Activated T-helper 9 cell treated with anti-CD3 and anti-CD28 coated beads, Interleukin-2, amount 50 U/mL, for 16 hours (primary cell): ENCODE data around the gene HDAC7.
A peak's percentile ranks its signal among the peaks of the same experiment; 100 is the strongest.
"Not testable (repeated sequence)": the region's sequence is repeated elsewhere in the genome, so short reads cannot be mapped to it uniquely, and the experiment has no call there.

ENCODE experiments used
- DNase-seq: peaks from one replicate; pipeline ENCODE4 v3.0.0-alpha.2; 2020; ENCODE audit warnings: low read depth

HDAC7 gene

DNA sequence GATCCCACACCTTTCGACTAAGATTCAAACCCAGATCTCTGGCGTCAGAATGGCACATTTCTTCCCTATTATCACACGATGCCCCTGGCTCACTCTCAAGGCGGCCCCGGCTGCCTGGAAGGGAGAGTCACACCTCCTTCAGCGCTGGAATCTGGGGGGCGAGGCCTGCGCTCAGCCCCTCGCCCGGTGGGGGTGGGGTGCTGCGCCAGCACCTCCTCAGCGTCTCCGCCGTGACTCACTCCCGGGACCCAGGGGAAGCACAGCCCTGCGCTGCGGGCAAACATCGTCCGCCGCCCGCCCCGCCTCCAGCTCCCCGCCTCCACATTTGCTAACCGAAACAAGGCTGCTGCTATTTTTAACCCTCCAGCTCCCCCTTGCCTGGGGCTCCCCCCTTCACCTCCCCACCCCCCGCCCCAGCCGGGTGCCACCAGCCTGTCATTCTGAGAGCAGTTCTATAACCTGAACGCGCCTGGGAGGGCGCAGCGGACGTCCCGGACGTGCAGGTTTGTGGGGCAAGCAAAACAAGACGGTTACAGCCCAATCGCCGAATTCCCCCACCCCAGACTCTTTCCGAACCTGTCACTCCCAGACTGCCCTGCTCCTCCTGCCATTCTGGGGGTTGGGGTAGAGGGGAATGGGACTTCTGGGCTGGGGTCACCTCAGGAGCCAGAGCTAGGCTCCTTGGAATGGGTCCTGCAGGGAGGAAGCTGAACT is 6.7 kb downstream of the HDAC7 start:
- peak; percentile 90 for DNase-seq

DNA sequence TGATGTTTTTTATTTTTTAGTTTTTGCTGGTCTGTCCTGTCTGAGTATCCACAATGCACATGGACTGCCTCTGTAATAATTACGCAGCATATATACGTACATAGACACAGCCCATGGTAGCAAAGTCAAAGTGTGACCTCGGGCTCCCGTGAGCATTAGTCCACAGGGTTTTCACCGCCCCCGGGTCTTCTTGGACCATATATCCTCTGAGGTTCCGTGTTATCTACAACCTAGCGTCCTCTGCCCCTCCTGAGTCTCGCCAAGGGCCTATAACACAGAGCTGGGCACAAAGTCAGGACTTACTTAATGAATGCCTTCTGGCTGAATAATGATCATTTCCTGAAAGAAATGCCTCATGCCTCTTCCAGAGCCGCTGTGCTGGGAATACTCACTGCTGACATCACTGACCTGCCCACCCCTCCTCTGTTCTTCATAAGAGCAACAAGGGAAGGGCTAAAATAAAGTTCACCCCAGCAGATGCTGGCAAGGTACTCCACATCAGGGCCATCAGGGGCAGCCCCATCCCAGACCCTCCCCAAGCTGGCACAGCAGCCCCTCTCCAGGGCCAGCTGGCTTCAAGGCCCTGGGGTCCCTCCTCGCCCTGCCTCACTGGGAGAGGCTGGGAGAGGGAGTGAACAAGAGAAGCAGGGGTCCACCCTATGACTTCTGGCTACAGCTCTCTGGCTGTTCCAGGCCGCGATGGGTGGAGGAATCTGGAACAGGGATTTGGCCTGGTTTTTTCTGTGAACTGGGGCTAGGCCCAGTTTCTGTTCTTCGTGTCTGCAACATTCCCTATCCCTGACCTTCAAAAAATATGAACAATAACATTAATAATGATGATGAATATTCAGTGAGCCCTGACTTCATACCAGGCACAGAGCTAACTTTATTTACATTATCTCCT is 7.9 kb downstream of the HDAC7 start:
- DNase-seq, result no peak

DNA sequence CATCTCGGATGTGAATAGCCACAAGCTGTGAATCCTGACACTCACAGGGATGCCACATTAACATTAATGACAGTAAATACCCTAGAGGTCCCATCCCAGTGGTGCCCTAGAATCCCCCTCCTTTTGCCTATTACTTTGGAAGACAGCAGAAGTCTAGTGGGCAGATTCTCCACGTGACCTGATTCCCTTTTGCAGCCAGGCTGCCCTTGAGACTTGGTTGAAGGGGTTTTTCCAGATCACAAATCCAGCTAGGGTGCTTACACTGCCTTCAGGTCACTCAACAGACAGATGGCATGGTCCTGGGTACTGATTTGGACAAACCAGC is 8.7 kb downstream of the HDAC7 start:
- DNase-seq, result no peak

GRCh38 chr12:47809518-47809917 is 10.2 kb downstream of the HDAC7 start:
- not testable (repeated sequence) for DNase-seq

DNA sequence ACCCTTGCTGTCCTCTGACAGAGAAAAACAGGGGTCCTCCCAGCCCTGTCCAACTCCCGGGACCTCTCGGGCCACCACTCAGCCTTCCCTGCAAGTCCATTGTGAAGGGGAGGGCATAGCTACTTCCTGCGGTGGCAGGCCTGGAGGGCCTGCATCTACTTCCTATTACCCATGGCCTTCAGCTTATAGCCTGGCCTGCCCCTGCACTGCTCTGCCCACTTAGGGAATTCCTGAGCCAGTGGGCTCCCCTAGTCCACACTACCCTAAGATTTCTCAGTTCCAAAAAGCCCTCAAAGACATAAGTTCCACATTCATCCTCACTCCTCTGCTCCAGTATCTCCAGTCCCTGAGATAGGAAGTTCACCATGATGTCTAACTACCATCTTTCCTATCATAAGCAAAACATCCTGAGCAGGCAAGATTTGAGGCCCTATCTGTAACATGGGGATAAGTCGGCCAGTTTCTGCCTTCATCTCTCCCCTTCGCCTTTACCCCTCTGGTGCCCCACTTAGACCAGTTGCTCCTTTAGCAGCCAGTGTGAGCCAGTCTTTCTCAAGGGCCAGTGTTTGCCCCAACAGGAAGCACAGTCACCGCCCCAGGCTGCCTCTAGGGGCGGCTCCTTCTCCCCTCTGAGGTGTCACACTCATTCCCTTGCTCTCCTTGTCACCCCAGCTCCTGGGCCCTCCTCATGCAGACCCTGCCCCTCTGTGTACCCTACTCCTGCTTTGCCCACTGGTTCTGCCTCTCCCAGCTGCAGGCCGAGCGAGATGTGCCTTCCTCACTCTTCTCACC is 10.9 kb downstream of the HDAC7 start:
- peak; percentile 38 for DNase-seq

- peak; percentile 69 for DNase-seq
Observed at GRCh38 chr12:47808050-47808449, 11.7 kb downstream of the HDAC7 start.

DNA sequence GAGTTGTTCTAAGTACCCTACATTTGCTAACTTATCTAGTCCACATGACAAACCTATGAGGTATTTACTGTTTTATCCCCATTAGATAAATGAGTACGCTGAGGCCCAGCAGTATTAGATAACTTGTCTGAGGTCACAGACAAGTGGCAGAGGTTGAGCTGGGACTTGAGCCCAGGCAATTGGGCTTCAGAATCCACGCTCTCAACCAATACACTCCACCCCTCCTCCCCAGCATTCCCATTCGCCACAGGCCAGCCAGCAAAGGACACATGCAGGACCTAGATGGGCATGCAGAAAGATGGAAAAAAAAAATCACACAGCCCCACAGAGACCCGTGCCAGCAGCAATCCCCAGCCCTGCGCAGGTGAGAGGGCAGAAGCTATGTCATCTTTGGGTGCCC is 12.4 kb downstream of the HDAC7 start:
- DNase-seq, result no peak

DNA sequence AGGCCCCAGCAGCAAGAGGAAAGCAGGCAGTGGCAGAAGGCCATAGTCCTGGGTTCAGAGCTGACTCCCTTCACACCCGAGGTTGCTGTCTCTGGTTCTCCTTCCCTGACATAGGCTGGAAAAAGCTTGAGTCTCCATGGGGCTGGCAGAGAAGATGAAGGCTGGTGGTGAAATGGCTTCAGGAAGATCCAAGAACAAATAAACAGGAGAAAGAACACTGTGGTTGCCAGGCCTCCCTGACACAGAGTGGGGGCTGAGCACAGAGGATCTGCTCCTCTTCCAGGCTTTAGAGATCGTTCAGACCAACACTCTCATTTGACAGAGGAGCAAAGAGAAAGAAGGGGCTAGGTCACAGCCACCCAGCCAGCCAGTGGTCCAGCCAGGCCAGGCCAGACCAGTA is 14.3 kb downstream of the HDAC7 start:
- DNase-seq, result no peak

GRCh38 chr12:47804171-47804570 is 15.5 kb downstream of the HDAC7 start:
- DNase-seq, result no peak

- no peak for DNase-seq
Observed at GRCh38 chr12:47803191-47803875, 16.4 kb downstream of the HDAC7 start.

DNA sequence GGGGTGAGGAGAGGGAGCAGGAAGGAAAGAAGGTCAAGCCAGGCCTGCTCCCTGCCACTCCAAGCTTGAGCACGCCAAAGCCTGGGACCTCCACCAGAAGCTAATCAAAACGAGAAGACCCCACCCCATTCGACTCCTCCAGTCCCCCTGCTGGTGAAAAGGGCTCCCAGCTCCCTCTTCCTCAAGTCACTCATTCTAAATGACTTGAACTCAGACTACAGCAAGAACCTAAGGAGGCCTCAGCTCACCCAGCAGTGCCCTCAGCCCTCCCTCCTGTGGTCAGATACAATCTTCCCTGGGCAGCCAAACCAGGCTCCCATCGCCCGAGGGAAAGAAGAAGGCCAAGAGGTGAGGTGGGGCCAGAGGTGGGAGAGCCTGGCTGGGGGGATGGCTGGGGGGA is 17.4 kb downstream of the HDAC7 start:
- DNase-seq, result no peak

- DNase-seq, result no peak
Observed at GRCh38 chr12:47801904-47802246, 17.8 kb downstream of the HDAC7 start.

DNA sequence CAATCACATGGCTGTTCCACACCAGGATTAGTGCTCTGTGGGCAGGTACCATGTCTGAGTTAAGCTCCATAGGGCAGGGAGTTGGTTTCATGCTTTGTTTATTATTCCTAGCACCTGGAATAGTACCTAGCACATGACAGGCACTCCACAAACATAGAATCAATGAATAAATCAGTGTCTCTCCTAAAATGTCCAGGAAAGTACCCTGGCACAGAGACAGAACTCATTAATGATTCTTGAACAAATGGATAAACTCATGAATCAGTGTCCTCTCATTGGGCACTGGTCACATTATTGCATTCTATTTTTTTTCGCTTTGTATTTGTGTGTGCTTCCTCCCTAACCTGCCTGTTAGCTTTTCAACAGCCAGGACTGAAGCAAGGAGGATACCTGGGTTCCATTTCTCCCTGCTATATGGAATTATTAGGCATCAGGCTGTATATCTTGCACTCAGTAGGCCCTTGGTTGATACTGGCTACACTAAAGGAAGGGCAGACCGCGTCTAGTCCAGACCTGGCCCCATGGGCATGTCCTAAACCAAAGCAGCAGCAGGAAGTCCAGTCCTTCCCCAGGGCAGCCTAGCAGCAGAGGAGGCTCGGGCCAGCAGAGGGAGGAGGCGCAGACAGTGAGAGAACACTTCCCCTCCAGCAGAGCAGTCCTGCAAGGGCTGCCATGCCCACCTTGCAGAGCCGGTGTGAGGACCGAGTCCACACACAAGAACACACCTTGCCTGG is 18.4 kb downstream of the HDAC7 start:
- DNase-seq, result no peak

- DNase-seq, result no peak
Observed at GRCh38 chr12:47800582-47800981, 19.1 kb downstream of the HDAC7 start.

- no peak for DNase-seq
Observed at GRCh38 chr12:47799357-47799955, 20.2 kb downstream of the HDAC7 start.

DNA sequence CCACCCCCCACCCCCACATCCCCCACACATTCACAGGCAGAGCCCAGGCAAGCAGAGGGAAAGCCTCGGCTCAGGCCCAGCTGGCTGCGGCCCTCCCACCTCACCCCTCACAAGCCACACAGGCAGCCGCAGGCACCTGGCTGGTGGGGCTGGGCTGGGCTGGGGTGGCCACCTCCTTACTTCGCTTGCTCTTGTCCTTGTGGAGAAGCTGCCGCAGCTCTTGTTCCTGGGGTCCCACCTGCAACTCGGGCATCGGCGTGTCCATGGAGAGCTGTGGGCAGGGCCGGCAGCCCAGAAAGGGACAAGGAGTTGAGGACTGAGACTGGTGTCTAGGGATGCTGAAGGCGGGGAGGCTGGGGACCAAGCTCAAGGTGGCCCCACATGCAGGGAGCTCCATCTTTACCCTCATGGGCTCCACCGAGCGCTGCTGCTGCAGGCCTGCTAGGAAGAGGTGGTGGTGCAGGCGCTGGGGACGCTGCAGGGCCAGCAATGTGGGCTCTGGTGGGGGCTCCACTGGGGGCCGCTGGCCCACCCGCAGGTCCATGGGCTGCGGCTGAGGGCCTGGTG is 21.2 kb downstream of the HDAC7 start:
- DNase-seq, result no peak

GRCh38 chr12:47797441-47797840 is 22.3 kb downstream of the HDAC7 start:
- DNase-seq, result no peak

DNA sequence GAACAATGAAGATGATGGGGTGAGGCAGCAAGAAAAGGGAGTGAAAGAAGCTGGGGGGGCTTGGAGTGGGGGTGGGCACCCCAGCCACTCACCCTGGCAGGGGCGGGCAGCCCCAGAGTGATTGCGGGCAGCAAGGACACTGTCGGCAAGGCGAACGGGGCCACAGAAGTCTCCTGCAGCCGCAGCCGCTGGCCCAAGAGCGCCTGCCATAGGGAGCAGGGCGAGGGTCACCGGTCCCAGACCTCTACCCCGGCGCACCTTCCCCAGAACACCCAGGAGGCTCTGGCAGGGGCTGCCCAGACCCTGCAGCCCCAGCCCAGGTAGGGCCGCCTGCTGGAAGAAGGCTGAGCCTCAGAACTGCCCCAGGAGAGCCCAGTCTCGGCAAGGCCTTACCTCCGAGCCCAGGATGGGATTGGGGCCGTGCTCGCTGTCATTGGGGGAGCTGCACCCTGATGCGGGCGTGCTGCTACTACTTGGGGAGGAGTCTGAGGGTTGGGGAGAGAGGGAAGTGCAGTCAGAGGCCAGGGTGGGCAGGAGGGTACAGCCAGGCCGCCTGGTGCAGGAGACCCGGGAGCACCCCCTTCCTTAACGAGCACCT is 23.8 kb downstream of the HDAC7 start:
- DNase-seq, result no peak

DNA sequence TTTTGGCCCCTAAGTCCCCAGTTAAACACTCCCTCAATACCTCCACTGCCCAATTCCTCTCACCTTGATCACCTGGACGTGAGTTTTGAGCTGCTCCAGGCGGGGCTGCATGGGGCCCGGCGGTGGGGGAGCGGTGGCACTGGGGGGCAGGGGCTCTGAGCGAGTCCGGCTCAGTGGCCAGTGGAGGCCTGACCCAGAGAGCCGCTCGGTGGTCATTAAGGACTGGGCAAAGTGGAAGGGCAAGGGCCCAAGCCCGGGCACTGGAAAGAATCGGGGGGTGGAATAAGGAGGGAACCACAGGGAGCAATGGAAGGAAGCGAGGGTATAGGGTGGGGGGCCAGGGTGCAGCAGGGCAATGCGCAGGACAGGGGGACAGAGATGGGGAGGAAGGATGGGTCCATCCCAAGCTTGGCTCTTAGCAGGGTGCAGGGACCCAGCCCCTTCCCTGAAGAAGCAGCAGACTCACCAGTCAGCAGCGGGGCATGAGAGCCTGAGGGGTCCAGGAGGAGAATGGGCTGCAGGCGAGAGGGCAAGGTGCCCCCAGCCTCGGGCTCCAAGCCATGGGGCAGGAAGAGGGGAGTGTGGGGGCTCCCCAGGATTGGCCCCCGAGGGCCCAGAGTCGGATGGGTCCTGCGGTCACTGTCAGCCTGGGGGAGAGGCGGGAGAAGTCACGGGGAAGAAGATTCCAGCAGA is 24.4 kb downstream of the HDAC7 start:
- DNase-seq, result no peak

GRCh38 chr12:47794679-47795078 is 25.0 kb downstream of the HDAC7 start:
- no peak for DNase-seq
